HepG2 (cell line): Measurements from ENCODE around the gene HEXA. TPM values are rescaled to one million over a fixed set of nuclear protein-coding genes. Genes with fewer than 3 reads are reported as not detected.
A peak's percentile ranks its signal among the peaks of the same experiment; 100 is the strongest.

Experiments
- ATF1 ChIP-seq: IDR thresholded peaks from 2 replicates; pipeline ENCODE4 v1.6.1; 2016; ENCODE audit warnings: mild to moderate bottlenecking, control low read depth
- BRCA1 ChIP-seq: sonication (generic); formaldehyde crosslinking; IDR thresholded peaks from 2 replicates; pipeline ENCODE4 v1.4.0; 2020; ENCODE audit warnings: missing genetic modification reagents
- ETV6 ChIP-seq: sonication (generic); formaldehyde crosslinking; conservative IDR thresholded peaks from 2 replicates; pipeline ENCODE4 v1.4.0; 2020; ENCODE audit warnings: missing genetic modification reagents
- MXD4 ChIP-seq: IDR thresholded peaks from 2 replicates; pipeline ENCODE4 v1.6.1; 2016; ENCODE audit warnings: mild to moderate bottlenecking, missing biosample characterization, missing genetic modification reagents
- PBX2 ChIP-seq: IDR thresholded peaks from 2 replicates; pipeline ENCODE4 v1.6.1; 2016; ENCODE audit warnings: control low read depth
- PRMT3 ChIP-seq: sonication (generic); formaldehyde crosslinking; IDR thresholded peaks from 2 replicates; pipeline ENCODE4 v1.8.1; 2022; ENCODE audit warnings: low read depth, mild to moderate bottlenecking, moderate library complexity, missing genetic modification reagents, borderline replicate concordance
- RCOR2 ChIP-seq: IDR thresholded peaks from 2 replicates; pipeline ENCODE4 v1.6.1; 2016; ENCODE audit warnings: missing biosample characterization, missing genetic modification reagents
- RORA ChIP-seq: sonication (generic); formaldehyde crosslinking; IDR thresholded peaks from 2 replicates; pipeline ENCODE4 v1.5.0; 2020; ENCODE audit warnings: mild to moderate bottlenecking, missing genetic modification reagents, moderate library complexity
- SOX5 ChIP-seq: IDR thresholded peaks from 2 replicates; pipeline ENCODE4 v1.6.1; 2016; ENCODE audit warnings: borderline replicate concordance
- SYNCRIP ChIP-seq: fragments of 200-400 bp; formaldehyde crosslinking; IDR thresholded peaks from 2 replicates; pipeline ENCODE4 v1.6.1; 2018; ENCODE audit warnings: mild to moderate bottlenecking, low read depth, low read length; ENCODE audit not compliant: insufficient read depth
- TOE1 ChIP-seq: sonication (generic); formaldehyde crosslinking; IDR thresholded peaks from 2 replicates; pipeline ENCODE4 v1.4.0; 2020; ENCODE audit warnings: mild to moderate bottlenecking, missing genetic modification reagents
- ZBTB40 ChIP-seq, 2 experiments: fragments of 450-650 bp in 1 of 2; sonication (generic) in 1 of 2; formaldehyde crosslinking in 1 of 2; IDR thresholded peaks; 2 replicates each; pipeline versions ENCODE4 v1.6.1 to v1.8.0; 2016 to 2022; ENCODE audit warnings: antibody characterized with exemption in 1 of 2, mild to moderate bottlenecking in 1 of 2, missing genetic modification reagents in 1 of 2
- ZKSCAN5 ChIP-seq: sonication (generic); formaldehyde crosslinking; IDR thresholded peaks from 2 replicates; pipeline ENCODE4 v1.5.1; 2020; ENCODE audit warnings: mild to moderate bottlenecking, missing genetic modification reagents
- ZNF280B ChIP-seq: sonication (generic); formaldehyde crosslinking; IDR thresholded peaks from 2 replicates; pipeline ENCODE4 v1.5.0; 2020; ENCODE audit warnings: missing genetic modification reagents, mild to moderate bottlenecking, borderline replicate concordance
- ZNF512 ChIP-seq: sonication (generic); formaldehyde crosslinking; IDR thresholded peaks from 2 replicates; pipeline ENCODE4 v1.4.0; 2020; ENCODE audit warnings: mild to moderate bottlenecking, missing genetic modification reagents
- polyA plus RNA-seq, 8 experiments: library from polyadenylated mRNA; depleted of rRNA in 3 of 8; stranded (reverse) in 7 of 8; unstranded in 1 of 8; fragments of >200 nt; fragmentation: Illumina TruSeq in 4 of 8; extraction: Trizol in 4 of 8; gene quantifications; 2 replicates each; pipeline versions ENCODE4 v1.2.1 to v1.2.3, GENCODE V29; 2011 to 2016; ENCODE audit warnings: low read depth in 4 of 8, missing spikeins in 1 of 8, mixed read lengths in 1 of 8; ENCODE audit not compliant: insufficient read depth in 1 of 8
- total RNA-seq, 5 experiments: library from RNA; depleted of rRNA; stranded (reverse); fragments of >200 nt; fragmentation: Illumina TruSeq; extraction: Trizol; gene quantifications; 2 replicates each; pipeline ENCODE4 v1.2.3, GENCODE V29; 2016; ENCODE audit warnings: low read depth in 1 of 5

Gene HEXA
- total and polyA plus RNA-seq, 2 of the 13 experiments (the other 11 are each of a cell fraction or from before 2014, with no cell fraction given) = 106 to 219 TPM

- peak; percentile 98 for TF ChIP-seq ZNF280B (CRISPR knock-in tag)
- TF ChIP-seq SOX5 = peak; percentile 76; the same call in 1 of the 2 replicates
- no peak for TF ChIP-seq SYNCRIP
- peak; percentile 84; the same call in 1 of the 2 replicates for TF ChIP-seq TOE1
- no peak for TF ChIP-seq ZBTB40 (IDR thresholded peaks at IDR 0.05)
- TF ChIP-seq ZBTB40 (CRISPR knock-in tag; IDR thresholded peaks at IDR 0.05) = peak; percentile 93
- 0 out of 2 replicates have a peak, but pooled peaks have one; percentile 76 for TF ChIP-seq RORA (CRISPR knock-in tag)
- no peak for TF ChIP-seq ZKSCAN5 (CRISPR knock-in tag)
- TF ChIP-seq ZNF512 = peak; percentile 65; the same call in 1 of the 2 replicates
- peak; percentile 97 for TF ChIP-seq BRCA1
- 0 out of 2 replicates have a peak, but pooled peaks have one; percentile 40 for TF ChIP-seq RCOR2 (CRISPR knock-in tag)
- TF ChIP-seq PBX2 (CRISPR knock-in tag) = no peak
- peak; percentile 95 for TF ChIP-seq MXD4 (CRISPR knock-in tag)
- TF ChIP-seq ATF1 (CRISPR knock-in tag) = no peak
- TF ChIP-seq ETV6 (CRISPR knock-in tag) = no peak; the same call in none of the 2 replicates
- TF ChIP-seq PRMT3 (CRISPR knock-in tag) = peak; percentile 29; the same call in 1 of the 2 replicates
These were observed at the start of gene HEXA (continued) for GRCh38 chr15:72375846-72376581.
